Colon (tissue), 2 donors: Measurements from ENCODE around the gene AACS.
"Not testable (repeated sequence)": the region's sequence is repeated elsewhere in the genome, so short reads cannot be mapped to it uniquely, and the experiment has no call there.

Experiments
- FAIRE-seq: peaks from 2 replicates; lab custom pipeline; 2012; peaks lifted over from hg19 to GRCh38; lab: Jason Lieb, UNC
- donor health status: control.
- donor health status: control.

Gene AACS

DNA sequence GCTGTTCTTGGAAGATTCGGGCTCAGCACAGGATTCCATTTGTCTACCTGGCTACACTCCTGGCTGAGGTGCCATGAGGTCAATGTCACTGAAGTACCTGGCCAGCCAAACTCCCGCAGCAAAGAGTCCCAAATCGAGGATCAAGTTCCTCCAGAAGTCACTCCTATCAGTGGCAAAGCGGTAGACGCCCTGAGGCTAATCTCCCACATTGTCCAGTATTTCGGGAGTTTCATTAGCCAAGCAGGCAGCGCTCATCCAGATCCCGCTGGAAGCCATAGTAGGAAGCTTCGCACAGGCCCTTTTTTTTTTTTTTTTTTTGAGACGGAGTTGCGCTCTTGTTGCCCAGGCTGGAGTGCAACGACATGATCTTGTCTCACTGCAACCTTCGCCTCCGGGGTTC is 8.9 kb upstream of the AACS start:
- FAIRE-seq = no peak

DNA sequence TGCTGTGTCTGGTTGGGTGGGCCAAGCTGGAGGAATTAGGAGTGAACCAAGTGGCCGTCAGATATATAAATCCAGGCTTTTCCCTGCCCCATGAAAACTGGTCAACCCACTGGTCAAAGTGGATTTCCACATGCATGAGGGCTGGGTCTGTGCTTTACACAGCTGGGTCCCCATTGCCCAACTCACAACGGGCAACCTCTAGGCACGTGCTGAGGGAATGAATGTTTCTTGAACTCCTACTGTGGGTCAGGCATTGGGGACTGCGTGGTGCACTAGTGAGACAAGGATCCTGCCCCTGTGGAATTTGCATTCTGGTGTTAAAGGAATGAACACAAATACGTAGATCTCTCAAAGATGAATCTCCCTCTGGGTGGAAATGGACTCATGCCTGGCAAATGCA is 7.5 kb upstream of the AACS start:
- no peak for FAIRE-seq

DNA sequence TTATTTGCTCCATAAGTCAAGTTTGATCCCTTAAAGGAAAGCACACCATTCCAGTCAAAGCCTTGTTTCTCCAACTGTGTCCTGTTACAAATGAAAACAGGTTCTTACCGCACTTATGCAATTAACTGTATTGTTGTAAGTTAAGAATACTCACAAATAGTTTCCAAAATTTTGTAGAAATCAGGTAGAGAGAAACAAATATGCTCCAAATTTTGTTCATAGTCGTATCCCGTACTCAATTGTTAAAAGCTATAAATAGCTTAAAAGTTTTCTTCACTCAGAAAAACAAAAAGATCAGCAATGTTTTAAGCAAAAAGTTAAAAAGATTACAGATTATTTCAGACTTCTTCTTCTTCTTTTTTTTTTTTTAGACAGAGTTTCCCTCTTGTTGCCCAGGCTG is 4.0 kb upstream of the AACS start:
- no peak for FAIRE-seq

DNA sequence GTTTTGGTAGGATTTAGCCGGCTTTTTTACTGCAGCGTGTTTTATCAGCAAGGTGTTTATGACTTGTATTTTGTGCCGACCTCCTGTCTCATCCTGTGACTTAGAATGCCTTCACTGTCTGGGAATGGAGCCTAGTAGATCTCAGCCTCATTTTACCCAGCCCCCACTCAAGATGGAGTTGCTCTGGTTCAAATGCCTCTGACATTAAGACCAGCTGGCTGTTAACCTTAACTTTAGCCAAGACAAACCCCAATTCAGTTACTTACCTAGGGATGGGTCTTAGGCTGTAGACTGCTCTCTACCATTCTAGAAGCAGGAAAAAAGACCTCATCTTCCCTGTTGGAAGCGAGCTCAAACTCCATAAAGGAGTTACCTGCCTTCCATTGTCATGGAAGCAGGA is 1.7 kb upstream of the AACS start:
- not testable (repeated sequence) for FAIRE-seq

DNA sequence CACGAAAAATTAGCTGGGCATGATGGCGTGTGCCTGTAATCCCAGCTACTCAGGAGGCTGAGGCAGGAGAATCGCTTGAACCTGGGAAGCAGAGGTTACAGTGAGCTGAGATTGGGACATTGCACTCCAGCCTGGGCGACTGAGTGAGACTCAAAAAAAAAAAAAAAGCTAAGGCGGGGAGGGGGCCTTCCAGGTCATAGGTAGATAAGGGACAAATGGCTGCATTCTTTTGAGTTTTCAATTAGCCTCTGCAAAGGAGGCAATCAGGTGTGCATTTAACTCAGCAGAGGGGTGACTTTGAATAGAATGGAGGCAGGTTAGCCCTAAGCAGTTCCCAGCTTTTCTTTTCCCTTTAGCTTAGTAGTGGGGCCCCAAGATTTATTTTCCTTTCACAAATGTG is 743 bp upstream of the AACS start:
- no peak for FAIRE-seq

DNA sequence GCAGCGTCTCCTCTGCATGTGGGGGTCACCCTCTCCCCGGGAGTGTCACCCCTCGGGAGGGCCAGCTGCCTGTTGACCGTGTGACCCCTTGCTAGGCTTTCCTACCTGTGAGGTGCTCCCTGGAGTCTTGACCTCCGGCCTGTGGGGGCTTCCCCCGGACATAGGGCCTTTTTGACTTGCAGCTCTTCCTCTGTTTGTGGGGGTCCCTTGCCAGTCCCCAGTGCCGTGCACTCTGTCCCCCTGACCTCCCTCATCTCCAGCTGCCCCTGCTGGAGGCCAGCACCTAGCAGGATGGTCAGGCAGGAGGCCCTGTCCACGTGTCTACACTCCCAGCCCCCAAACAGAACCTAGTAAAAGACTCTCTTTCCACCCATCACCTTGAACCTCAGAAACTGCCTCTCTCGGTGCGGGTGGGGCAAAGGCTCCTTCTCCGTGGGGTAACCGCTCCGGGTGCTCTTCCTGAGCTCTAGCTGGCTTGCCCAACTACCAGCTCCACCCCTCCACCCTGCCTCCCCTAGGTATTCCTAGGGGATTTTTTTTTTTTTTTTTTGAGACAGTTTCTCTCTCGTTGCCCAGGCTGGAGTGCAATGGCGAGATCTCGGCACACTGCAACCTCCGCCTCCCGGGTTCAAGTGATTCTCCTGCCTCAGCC is 810 bp downstream of the AACS start:
- no peak for FAIRE-seq

DNA sequence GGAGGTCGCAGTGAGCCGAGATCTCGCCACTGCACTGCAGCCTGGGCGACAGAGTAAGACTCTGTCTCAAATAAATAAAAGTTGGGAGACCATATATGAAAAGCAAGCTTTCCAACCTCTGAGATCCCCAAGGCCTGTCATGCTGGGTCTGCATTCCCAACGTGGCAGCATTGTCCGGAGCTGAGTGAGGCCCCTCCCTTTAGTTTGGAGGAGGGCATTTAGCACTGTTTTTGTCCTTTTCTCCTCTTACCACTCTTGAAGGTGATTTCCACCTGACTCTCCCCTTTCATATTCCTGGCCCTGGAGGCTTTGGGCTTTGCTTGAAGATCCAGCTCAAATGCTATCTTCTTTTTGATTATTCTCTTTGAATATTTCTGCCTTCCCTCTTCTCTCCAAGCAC is 3.2 kb downstream of the AACS start:
- FAIRE-seq = no peak

DNA sequence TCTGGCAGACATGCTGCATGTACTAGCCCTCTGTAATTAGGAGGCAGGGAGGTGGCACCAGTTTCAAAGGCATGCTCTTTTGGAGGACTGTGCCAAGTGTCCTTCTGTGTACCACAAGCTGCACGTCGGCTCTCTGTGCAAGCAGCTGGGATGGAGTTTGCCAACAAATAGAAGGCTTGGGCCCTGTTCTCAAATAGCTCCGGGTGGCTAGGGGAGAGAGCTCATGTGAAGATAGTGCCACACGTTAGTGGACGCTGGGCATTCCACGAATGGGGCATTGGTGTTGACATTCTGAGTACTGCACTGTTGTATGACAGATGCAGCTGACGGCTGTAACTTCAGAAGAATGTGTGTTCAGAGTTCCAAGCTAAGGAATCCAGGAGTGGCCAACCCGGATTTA is 4.4 kb downstream of the AACS start:
- FAIRE-seq = no peak

DNA sequence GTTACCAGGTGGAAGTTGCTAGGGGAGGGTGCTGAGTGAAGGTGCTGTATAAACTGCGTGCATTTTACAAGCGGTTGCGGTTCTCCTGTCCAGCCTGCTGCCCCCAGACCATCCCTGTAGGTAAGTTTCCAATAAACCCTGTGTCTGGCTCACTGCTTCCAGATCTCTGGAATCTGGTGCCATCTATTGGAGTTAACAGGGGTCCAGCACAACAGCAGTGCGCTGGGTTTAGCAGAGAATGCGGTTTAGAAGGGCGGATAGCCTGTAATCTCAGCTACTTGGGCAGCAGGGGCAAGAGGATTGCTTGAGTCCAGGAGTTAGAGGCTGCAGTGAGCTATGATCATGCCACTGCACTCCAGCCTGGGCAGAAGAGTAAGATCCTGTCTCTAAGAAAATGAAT is 4.9 kb downstream of the AACS start:
- FAIRE-seq = no peak

DNA sequence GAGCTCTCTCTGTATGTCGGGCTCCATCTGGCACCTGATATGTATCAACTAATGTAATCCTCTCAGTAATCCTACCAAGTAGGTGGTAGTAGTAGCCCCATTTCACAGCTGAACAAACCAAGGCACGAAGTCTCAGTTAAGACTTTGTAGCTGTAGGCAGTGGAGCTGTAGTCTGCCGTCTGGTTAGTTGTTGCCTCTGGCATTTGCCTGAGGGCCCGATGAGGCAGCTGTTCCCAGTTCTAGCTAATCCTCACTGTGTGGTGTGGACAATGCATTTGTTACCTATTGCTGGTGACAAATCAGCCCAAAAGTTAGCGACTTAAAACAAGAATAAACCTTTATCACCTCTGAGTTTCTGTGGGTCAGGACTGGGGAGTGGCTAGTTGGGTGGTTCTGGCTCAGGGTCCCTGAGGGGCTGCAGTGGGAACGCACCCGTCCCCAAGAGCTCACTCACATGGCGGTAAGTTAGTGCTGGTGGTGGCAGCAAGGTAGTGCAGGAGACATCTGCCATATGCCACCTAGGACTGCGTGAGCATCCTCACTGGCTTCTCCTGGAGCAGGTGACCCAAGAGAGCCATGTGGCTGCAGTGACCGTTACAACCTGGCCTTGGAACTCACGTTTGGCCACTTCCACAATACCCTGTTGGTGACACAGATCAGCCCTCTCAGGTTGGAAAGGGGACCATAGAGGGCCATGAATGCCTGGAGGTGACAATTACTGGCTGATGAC is 5.6 kb downstream of the AACS start:
- no peak for FAIRE-seq

DNA sequence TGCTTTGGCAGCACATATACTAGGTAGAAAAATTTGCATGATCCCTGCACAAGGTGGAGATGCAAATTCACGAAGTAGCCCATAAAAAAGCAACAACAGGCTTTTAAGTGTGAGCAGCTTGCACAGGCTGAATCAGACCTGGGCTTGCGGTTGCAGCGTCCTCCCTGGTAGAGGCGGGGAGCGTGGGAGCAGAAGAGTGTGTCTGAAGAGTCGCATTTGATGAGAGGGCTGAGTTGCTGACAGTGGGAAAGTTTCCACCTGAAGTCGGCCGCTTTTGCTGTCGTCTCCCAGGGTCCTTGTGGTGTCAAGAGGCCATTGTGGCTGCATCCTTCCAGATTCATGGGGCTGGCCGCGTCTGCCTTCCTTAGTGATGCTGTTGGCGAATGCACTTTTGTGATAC is 6.2 kb downstream of the AACS start:
- FAIRE-seq = no peak

DNA sequence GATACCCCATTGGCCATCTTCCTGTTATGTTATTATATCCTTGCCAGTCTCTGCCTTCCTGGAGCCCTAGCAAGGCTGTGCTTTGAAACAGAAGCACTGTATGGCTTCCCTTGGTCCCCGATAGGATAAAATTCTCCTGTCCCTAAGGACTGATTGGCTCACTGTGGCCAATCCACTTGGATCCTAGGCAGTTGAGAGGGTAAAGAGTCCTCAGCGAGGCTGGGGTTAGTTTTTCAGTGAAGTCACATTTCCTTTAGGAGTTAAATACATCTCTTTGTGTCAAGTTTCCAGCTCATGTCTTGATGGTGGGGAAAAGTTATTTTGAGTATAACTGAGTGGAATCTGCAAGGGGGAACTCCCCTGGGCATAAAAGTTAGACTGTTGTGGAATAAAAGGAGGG is 7.3 kb downstream of the AACS start:
- no peak for FAIRE-seq

DNA sequence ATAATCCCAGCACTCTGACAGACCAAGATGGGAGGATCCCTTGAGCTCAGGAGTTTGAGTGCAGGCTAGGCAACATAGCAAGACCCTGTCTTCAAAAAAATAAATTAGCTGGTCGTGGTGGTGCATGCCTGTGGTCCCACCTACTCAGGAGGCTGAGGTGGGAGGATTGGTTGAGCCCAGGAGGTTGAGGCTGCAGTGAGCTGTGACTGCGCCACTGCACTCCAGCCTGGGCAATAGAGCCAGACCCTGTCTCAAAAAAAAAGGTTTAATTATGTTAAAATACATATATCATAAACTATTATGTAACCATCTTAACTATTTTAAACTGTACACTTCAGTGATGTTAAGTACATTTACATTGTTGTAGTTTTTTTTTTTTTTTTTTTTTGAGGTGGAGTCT is 9.1 kb downstream of the AACS start:
- not testable (repeated sequence) for FAIRE-seq

DNA sequence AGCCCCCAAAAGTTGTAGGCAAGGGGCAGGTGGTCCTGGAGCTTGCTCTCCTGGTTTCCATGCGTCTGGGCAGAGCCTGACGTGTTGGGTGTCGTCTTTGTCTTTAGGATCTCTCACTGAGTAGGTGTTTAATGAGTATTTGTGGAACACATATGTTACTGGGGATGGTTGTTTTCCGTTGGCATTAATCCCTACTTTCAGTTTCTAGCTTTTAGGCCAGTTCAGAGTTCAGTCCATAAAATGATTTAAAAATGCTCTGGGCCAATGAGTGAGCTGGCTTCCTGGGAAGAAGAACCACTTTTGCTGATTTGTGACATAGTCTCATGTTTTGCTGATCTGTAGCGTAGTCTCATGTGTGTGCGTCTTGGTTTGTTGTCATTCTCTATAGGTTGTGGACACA is 10.9 kb downstream of the AACS start:
- FAIRE-seq = no peak

DNA sequence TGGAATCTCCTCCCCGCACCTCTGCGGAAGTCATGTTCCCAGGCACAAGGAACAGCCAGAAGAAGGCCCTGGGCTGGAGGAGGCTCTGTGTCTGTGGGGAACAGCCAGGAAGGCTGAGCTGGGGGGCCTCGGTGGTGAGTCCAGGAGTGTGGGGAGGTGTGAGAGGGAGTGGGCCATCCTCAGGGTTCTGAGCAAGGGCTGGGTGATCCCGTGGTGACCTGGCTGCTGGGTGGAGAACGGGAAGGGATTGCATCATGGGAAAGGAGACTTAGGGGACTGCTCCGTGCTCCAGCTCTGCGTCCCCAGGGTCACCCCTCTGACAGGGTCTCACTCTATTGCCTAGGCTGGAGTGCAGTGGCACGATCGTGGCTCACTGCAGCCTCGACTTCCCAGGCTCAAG is 13.8 kb downstream of the AACS start:
- no peak for FAIRE-seq

DNA sequence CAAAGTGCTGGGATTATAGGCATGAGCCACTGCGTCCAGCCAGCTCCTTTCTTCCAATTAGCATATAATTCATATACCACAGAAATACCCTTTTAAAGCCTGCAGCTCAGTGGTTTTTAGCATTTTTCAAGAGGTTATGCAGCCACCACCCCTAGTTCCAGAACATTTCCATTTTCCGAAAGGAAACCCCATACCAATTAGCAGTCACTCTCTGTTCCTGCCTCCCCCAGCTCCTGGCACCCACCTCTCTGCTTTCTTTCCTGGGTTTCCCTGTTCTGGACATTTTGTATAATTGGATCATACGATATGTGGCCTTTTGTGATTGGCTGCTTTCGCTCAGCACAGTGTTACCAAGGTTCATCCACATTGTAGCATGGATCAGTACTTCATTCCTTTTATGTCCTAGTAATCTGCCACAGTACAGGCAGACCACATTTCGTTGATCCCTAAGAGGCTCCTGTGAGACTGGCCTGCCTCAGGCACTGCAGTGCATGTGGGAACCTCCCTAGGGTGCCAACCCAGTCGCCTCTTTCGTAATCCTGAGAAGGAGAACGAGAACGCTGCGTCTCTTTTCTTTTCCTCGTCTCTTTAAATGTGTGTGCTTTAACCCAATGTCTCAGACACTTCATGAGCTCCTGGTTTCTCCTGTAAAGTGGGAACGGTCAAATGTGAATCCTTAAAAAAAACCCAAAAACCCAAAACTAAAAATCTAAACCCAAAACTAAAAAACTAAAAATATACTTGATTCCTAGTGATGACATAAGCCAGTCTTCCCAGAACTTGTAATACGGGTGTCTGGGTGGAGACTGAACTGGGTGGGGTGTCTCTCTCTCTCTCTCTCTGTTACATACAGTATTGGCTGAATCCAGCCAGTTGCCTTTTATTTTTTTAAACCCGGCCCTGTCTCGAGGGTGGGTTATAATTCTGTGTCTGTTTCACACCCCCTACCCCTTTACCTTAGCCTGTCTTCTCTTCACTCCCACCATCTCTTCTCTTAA is 14.7 kb downstream of the AACS start:
- no peak for FAIRE-seq

DNA sequence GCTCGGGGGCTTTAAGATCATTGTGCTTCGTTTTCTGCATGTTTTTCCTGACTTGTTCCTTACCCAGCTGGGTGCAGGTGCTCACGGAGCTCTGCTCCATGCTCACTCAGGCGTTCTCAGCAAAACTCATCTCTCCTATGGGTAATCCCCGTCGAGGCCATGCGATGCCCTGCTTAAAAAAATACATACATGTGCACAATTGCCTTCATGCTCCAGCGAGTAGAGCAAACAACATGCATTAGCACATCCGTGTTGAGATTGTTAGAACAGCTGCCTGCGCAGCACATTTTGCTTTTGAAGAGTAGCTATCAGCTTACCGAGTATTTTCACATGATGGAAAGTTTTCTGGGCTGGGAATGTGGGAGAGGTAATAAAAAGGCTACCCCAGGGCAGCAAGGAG is 16.2 kb downstream of the AACS start:
- no peak for FAIRE-seq

DNA sequence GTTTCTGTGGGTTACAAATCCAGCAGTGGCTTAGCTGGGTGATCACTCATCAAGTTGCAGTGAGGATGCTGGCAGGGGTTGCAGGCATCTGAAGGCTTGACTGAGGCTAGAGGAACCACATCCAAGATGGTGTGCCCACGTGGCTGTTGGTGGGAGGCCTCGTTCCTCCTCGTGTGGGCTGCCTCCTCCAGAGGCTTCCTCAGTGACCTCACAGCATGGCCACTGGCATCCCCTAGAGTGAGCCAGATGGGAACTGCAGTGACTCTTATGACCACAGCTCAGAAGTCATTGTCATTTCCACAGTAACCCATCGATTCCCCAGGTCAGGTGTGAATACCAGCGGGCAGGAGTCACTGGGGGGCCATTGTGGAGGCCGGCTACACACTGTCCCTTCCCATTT is 17.8 kb downstream of the AACS start:
- FAIRE-seq = no peak

DNA sequence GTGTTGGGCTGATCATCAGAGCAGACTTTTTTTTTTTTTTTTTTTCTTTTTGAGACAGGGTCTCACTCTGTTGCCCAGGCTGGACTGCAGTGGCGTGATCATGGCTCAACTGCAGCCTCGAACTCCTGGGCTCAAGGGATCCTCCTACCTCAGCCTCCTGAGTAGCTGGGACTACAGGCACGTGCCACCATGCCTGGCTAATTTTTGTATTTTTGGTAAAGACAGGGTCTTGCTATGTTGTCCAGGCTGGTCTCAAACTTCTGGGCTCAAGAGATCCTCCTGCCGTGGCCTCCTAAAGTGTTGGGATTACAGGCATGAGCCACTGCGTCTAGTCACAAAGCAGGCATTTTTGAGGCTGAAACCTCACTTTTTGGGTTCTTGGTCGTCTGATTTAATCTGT is 23.0 kb downstream of the AACS start:
- FAIRE-seq = not testable (repeated sequence)

DNA sequence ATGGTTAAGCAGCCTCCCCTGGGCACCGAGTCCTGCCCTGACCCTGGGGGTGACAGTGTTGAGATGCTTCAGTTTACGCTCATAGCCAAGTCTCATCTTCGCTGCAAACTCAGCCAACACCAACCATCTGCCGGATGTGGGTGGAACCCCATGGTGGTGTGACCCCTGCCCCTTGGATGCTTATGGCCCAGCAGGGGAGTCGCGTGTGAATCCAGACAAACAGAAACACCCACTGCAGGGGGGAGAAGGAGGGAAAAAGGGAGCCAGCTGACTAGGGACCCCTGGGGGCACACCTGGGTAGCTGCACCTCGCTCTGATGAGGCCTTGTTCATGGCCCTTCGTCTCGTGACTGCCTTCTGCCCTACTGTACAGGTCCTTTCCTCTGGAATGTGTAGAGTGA is 23.8 kb downstream of the AACS start:
- no peak for FAIRE-seq

DNA sequence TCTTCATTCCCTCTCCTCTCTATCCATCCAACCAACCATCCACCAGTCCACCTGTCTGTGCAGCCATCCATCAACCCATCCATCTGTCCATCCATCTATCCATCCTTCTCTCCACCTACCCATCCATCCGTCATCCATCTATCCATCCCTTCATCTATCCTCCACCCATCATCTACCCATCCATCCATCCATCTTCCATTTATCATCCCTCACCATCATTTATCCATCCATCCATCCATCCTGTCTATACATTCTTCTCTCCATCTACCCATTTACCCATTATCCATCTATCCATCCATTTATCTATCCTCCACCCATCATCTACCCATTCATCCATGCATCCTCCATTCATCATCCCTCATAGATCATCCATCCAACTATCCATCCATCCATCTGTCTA is 24.4 kb downstream of the AACS start:
- FAIRE-seq = no peak

DNA sequence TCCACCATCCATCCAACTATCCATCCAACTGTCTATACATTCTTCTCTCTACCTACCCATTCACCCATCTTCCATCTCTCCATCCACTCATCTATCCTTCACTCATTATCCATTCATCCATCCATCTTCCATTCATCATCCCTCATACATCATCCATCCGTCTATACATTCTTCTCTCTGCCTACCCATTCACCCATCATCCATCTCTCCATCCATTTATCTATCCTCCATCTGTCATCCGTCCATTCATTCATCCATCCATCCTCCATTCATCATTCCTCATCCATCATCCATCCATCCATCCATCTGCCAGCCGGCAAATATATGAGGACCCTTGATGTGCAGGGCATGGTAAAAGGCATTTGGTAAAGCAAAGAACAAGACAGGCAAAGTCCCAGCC is 25.2 kb downstream of the AACS start:
- FAIRE-seq = no peak

DNA sequence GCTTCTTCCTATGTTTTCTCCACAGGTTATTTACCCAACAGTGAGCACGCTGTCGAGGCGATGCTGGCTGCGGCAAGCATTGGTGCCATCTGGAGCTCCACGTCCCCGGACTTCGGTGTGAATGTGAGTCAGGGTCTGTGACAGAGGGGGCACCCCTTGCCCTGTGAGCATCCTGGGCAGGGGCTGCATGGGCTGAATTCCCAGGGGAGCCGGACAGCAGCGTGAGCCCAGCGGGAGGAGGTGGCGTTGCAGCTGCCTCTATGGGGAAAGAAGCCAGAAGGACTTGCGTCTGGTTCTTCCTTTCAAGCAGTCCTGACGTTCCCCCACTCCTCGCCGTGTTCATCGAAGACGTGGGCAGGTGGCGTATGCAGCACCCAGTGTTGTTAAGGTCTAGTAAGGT is 26.2 kb downstream of the AACS start:
- no peak for FAIRE-seq
